Liver (tissue), 3 donors: ENCODE measurements around the gene SAMD4A.

ENCODE experiments used
- ATF3 ChIP-seq: IDR thresholded peaks from 2 replicates; pipeline ENCODE4 v1.6.1; 2016; ENCODE audit warnings: antibody characterized with exemption
- EGR1 ChIP-seq, 2 donors: IDR thresholded peaks; 2 replicates each; pipeline ENCODE4 v1.6.1; 2016 to 2018; ENCODE audit warnings: antibody characterized with exemption in 2 of 2, low read depth in 2 of 2
- FOXA1 ChIP-seq: IDR thresholded peaks from 2 replicates; pipeline ENCODE4 v1.6.1; 2016; ENCODE audit warnings: antibody characterized with exemption
- HNF4A ChIP-seq, 2 donors: conservative IDR thresholded peaks; 2 replicates each; pipeline ENCODE4 v1.6.1; 2016; ENCODE audit warnings: antibody characterized with exemption in 2 of 2, mild to moderate bottlenecking in 2 of 2
- HNF4G ChIP-seq: IDR thresholded peaks from 2 replicates; pipeline ENCODE4 v1.6.1; 2016; ENCODE audit warnings: antibody characterized with exemption
- JUND ChIP-seq, 2 donors: IDR thresholded peaks; 2 replicates each; pipeline ENCODE4 v1.6.1; 2016; ENCODE audit warnings: antibody characterized with exemption in 2 of 2
- MAX ChIP-seq: IDR thresholded peaks from 2 replicates; pipeline ENCODE4 v1.6.1; 2016; ENCODE audit warnings: antibody characterized with exemption
- RAD21 ChIP-seq, 2 donors: IDR thresholded peaks; 2 replicates each; pipeline ENCODE4 v1.6.1; 2016; ENCODE audit warnings: antibody characterized with exemption in 2 of 2, mild to moderate bottlenecking in 2 of 2
- RXRA ChIP-seq, 2 donors: IDR thresholded peaks; 2 replicates each; pipeline ENCODE4 v1.6.1; 2017 to 2018; ENCODE audit warnings: antibody characterized with exemption in 2 of 2, mild to moderate bottlenecking in 1 of 2
- TAF1 ChIP-seq: conservative IDR thresholded peaks from 2 replicates; pipeline ENCODE4 v1.6.1; 2016; ENCODE audit warnings: antibody characterized with exemption, mild to moderate bottlenecking
- YY1 ChIP-seq: IDR thresholded peaks from 2 replicates; pipeline ENCODE4 v1.6.1; 2016; ENCODE audit warnings: antibody characterized with exemption, mild to moderate bottlenecking
- ZBTB33 ChIP-seq: IDR thresholded peaks from 2 replicates; pipeline ENCODE4 v1.6.1; 2016; ENCODE audit warnings: antibody characterized with exemption
- TF ChIP-seq, protein P1 (sequence below): fragments of 150-350 bp; IDR thresholded peaks from 2 replicates; pipeline ENCODE4 v1.5.1; 2017; ENCODE audit warnings: improper control_type of control experiment, low read depth, low read length; ENCODE audit not compliant: missing input control
- TF ChIP-seq, protein P2 (sequence below): IDR thresholded peaks from 2 replicates; pipeline ENCODE4 v1.6.1; 2016; ENCODE audit warnings: antibody characterized with exemption, mild to moderate bottlenecking
- donor health status: healthy.
- donor health status: healthy.

- TF ChIP-seq, protein P1, sequence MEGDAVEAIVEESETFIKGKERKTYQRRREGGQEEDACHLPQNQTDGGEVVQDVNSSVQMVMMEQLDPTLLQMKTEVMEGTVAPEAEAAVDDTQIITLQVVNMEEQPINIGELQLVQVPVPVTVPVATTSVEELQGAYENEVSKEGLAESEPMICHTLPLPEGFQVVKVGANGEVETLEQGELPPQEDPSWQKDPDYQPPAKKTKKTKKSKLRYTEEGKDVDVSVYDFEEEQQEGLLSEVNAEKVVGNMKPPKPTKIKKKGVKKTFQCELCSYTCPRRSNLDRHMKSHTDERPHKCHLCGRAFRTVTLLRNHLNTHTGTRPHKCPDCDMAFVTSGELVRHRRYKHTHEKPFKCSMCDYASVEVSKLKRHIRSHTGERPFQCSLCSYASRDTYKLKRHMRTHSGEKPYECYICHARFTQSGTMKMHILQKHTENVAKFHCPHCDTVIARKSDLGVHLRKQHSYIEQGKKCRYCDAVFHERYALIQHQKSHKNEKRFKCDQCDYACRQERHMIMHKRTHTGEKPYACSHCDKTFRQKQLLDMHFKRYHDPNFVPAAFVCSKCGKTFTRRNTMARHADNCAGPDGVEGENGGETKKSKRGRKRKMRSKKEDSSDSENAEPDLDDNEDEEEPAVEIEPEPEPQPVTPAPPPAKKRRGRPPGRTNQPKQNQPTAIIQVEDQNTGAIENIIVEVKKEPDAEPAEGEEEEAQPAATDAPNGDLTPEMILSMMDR = no peak
- no peak for TF ChIP-seq ZBTB33
- TF ChIP-seq, protein P2, sequence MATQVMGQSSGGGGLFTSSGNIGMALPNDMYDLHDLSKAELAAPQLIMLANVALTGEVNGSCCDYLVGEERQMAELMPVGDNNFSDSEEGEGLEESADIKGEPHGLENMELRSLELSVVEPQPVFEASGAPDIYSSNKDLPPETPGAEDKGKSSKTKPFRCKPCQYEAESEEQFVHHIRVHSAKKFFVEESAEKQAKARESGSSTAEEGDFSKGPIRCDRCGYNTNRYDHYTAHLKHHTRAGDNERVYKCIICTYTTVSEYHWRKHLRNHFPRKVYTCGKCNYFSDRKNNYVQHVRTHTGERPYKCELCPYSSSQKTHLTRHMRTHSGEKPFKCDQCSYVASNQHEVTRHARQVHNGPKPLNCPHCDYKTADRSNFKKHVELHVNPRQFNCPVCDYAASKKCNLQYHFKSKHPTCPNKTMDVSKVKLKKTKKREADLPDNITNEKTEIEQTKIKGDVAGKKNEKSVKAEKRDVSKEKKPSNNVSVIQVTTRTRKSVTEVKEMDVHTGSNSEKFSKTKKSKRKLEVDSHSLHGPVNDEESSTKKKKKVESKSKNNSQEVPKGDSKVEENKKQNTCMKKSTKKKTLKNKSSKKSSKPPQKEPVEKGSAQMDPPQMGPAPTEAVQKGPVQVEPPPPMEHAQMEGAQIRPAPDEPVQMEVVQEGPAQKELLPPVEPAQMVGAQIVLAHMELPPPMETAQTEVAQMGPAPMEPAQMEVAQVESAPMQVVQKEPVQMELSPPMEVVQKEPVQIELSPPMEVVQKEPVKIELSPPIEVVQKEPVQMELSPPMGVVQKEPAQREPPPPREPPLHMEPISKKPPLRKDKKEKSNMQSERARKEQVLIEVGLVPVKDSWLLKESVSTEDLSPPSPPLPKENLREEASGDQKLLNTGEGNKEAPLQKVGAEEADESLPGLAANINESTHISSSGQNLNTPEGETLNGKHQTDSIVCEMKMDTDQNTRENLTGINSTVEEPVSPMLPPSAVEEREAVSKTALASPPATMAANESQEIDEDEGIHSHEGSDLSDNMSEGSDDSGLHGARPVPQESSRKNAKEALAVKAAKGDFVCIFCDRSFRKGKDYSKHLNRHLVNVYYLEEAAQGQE = no peak
- TF ChIP-seq ATF3 = no peak
- TF ChIP-seq FOXA1 = no peak
- no peak for TF ChIP-seq YY1
- no peak for TF ChIP-seq RAD21 (IDR thresholded peaks at IDR 0.05)
- no peak for TF ChIP-seq MAX
- no peak for TF ChIP-seq JUND (IDR thresholded peaks at IDR 0.05)
- no peak for TF ChIP-seq TAF1
- TF ChIP-seq RXRA (IDR thresholded peaks at IDR 0.05) = no peak
- no peak for TF ChIP-seq HNF4A (conservative IDR thresholded peaks at IDR 0.05)
- TF ChIP-seq EGR1 (IDR thresholded peaks at IDR 0.05; ENCODE audit: low read depth in 2 of 2) = no peak
- no peak for TF ChIP-seq HNF4G
Observed at GRCh38 chr14:54568821-54569595, 2.1 kb downstream of the SAMD4A start.
